Measurements from ENCODE around the gene RPL4.
"Not testable (repeated sequence)": the region's sequence is repeated elsewhere in the genome, so short reads cannot be mapped to it uniquely, and the experiment has no call there.

Gene RPL4

DNA sequence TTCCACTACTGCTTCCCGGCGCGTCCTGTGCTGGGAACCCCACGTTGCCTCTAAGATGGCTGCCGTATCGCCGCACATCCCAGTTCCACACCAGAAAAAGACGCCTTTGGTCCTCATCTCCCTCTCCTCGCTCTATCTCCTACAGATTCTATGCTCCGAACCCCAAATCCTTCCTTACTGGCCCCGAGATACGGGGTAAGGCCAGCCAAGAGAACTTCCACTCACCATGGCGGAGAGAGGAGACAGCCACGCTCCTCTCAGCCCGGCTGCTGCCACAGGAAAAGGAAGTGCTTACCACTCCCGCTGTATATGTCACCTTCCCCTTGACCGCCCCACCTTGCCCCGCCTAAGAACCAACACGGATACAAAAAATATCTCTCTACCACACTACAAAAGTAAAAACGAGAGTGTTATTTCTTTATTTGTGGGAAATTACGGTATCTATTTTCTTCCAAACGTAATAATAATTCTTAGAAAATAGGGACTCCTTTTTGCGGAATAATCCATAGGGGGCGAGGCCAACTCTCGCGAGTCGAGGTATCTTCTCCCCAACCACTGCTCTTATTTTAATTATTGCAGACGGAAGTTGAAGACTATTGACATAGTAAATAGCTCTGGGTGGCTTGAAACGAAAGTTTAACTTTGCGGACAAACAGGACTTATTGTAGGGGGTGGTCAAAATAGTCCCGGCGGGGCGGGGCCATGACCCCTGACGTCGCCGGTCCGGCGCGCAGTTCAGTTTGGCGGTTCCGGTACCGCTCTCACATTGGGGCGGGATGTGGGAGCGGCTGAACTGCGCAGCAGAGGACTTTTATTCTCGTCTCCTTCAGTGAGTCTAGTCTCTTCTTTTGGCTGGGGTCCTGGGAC, at the start of gene RPL4, which contains the start of gene ZWILCH:
Gene RPL4, minus strand, starts transcription at position 293 of the 867 bp plus-strand sequence. Its CDS starts 65 bp downstream, at position 228.
Gene ZWILCH, plus strand, starts transcription at position 764 of the 867 bp plus-strand sequence. Its CDS starts 13 bp downstream, at position 777.
- peak; percentile 86 for DNase-seq

GRCh38 chr15:66545255-66545654, 40.6 kb upstream of the RPL4 start:
- DNase-seq, result no peak

GRCh38 chr15:66542896-66543295, 38.2 kb upstream of the RPL4 start:
- DNase-seq, result no peak

GRCh38 chr15:66535056-66535455, 30.4 kb upstream of the RPL4 start:
- no peak for DNase-seq

DNA sequence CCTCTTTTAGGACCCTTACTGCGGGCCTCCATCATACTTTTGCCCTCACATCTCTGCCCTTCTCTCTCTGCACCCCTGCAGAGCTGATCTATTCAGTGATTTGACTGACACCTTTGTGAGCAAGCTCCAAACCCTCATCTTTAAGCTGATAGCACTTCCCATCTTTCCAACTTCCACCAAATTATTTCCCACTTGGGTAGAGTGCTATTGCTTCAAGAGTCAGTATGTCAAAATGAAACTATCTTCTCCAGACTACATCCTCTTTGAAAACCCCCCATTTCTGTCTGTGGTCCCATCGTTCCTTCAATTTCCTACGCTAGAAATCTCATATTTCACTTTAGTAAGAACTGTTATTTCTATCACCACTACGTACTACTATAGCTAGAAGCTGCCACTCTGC, 20.2 kb upstream of the RPL4 start:
- no peak for DNase-seq

GRCh38 chr15:66523926-66524325, 19.3 kb upstream of the RPL4 start:
- DNase-seq, result no peak

DNA sequence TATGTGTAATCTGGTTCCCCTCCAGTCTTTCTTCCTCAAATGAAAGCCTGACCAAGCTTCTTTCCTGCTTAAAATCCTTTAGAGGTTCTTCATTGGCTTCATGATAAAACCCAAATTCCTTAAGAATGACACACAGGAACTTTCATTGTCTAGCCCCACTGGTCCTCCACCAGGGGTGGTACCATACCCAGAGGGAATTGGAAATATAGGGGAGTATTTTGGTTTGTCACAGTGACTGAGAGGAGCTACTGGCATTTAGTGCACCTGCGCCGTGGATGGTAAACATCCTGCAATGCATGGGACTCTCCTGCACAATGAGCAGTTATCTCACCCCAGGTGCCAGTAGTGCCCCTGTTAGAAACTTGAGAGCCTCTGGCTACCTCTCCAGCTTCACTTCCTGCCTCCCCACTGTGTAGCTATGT, 11.3 kb upstream of the RPL4 start:
- no peak for DNase-seq

DNA sequence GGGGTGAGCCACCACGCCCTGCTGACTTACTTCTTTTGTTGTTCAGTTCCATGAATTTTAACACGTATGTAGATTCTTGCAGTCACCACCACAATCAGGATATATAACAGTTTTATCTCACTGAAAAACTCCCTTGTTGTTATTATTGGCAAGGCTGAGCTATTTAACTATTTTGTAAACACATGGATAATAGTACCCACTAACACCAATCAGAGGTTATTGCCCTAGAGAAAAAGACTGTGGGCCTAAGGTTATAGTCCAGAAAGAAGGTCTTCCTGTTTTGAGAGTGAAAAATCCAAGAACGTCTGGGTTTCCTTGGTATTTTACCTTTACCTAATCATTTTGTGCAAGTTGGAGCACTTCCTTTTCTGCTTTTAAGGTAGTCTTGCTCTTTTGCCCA, 9.9 kb upstream of the RPL4 start:
- DNase-seq, result no peak

- no peak for DNase-seq
These were observed 3.7 kb upstream of the RPL4 start for GRCh38 chr15:66508293-66508883.

- DNase-seq, result no peak
These were observed 1.2 kb upstream of the RPL4 start for GRCh38 chr15:66505818-66506217.

GRCh38 chr15:66505430-66505811, 766 bp upstream of the RPL4 start:
- no peak for DNase-seq

GRCh38 chr15:66503780-66504562, 684 bp downstream of the RPL4 start:
- no peak for DNase-seq

- DNase-seq, result not testable (repeated sequence)
These were observed 1.5 kb downstream of the RPL4 start for GRCh38 chr15:66503041-66503648.

GRCh38 chr15:66502491-66502890, 2.2 kb downstream of the RPL4 start:
- DNase-seq, result no peak

GRCh38 chr15:66500346-66500745, 4.3 kb downstream of the RPL4 start:
- not testable (repeated sequence) for DNase-seq

- peak; percentile 52 for DNase-seq
These were observed 5.9 kb downstream of the RPL4 start for GRCh38 chr15:66498501-66499386.

GRCh38 chr15:66497502-66498455, 6.9 kb downstream of the RPL4 start, which contains the start of gene SNAPC5:
SNAPC5 (minus strand) TSS chr15:66497762; CDS start chr15:66497731, 31 bp downstream.
- DNase-seq, result peak; percentile 94

DNA sequence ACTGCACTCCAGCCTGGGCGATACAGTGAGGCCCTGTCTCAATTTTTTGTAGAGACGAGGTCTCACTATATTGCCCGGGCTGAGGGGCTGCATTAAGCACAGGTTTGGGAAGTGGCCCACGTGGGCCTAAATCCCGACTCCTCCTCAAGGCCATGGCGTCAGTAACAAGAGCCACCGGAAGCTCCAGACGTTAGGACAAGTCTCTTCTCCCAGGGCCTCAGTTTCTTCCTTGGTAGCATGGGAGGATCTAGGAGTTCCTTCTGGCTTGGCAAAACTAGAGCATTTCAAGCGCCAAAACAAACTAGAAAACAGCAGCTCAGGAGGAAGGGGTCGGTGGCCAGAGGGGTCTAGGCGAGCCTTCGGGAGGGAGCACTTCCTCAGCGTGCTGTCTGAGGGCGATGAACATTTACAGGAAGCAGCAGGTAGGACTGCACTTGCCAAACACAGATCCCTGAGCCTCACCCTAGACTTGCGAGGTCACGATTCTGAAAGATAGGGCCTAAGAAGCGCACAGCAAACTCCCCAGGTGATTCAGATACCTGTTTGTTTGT, 7.6 kb downstream of the RPL4 start:
- DNase-seq, result no peak

DNA sequence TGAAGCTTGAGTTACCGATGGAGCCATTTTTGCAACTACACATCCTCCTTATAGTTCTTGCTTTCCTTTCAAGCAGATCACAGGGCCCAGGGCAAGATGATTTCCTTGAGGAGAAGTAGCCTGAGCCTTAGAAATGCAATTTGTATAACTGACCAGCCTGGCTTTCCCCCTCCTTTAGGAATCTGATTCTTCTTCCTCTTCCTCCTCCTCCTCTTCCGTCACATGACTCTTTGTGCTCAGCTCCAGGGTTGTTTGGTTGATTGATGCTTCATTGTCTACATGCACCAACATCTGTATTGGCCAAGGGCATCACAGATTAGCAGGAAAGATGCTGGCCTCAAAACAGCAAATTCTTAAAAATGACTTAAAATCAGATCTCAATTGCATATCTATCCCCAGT, 10.4 kb downstream of the RPL4 start:
- no peak for DNase-seq

DNA sequence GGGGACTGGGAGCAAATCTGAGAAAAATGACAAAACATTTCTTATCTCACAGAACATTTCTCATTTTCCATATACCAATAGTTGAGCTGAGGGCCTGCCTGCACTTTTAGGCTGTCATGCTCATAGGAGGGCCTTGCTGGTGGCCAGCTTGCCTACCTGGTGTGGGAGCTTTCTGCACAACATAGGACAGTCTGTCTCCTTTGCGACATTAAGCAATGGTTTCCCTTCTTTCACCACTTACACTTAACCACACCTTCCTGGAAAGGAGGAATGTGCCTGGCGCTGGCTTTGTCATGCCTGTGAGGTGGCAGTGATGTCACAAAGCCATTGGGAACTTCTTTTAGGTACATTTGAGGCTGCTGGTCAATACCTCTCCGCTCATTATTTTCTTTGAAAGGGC, 12.8 kb downstream of the RPL4 start:
- no peak for DNase-seq

Measured in CD4-positive, alpha-beta T cell treated with Interleukin-4 for 4 hours (primary cell).